HepG2 (cell line): Measurements from ENCODE around the gene ATP11A. TPM values are rescaled to one million over a fixed set of nuclear protein-coding genes. Genes with fewer than 3 reads are reported as not detected.

Experiments used
- BRD4 ChIP-seq: sonication (generic); formaldehyde crosslinking; IDR thresholded peaks from 2 replicates; pipeline ENCODE4 v1.4.0; 2020; ENCODE audit warnings: missing genetic modification reagents
- DPF2 ChIP-seq: sonication (generic); formaldehyde crosslinking; IDR thresholded peaks from 2 replicates; pipeline ENCODE4 v1.4.0; 2020; ENCODE audit warnings: mild to moderate bottlenecking, low read depth, missing genetic modification reagents, borderline replicate concordance
- HIVEP1 ChIP-seq: sonication (generic); formaldehyde crosslinking; IDR thresholded peaks from 2 replicates; pipeline ENCODE4 v1.4.0; 2020; ENCODE audit warnings: mild to moderate bottlenecking, missing genetic modification reagents
- HOXA3 ChIP-seq: sonication (generic); formaldehyde crosslinking; IDR thresholded peaks from 2 replicates; pipeline ENCODE4 v1.5.0; 2020; ENCODE audit warnings: missing genetic modification reagents
- KDM6A ChIP-seq: IDR thresholded peaks from 2 replicates; pipeline ENCODE4 v1.6.1; 2016; ENCODE audit warnings: low read depth
- MEIS1 ChIP-seq: sonication (generic); formaldehyde crosslinking; IDR thresholded peaks from 2 replicates; pipeline ENCODE4 v1.9.0; 2021; ENCODE audit warnings: mild to moderate bottlenecking, missing genetic modification reagents, moderate library complexity, borderline replicate concordance
- MTA1 ChIP-seq: sonication (generic); formaldehyde crosslinking; IDR thresholded peaks from 2 replicates; pipeline ENCODE4 v1.4.0; 2020; ENCODE audit warnings: missing genetic modification reagents, mild to moderate bottlenecking, borderline replicate concordance
- MYC ChIP-seq: sonication (generic); formaldehyde crosslinking; IDR thresholded peaks from 2 replicates; pipeline ENCODE4 v1.9.0; 2021; ENCODE audit warnings: missing genetic modification reagents, borderline replicate concordance
- NFKB2 ChIP-seq: sonication (generic); formaldehyde crosslinking; IDR thresholded peaks from 2 replicates; pipeline ENCODE4 v1.4.0; 2020; ENCODE audit warnings: missing genetic modification reagents, borderline replicate concordance
- NRL ChIP-seq: sonication (generic); formaldehyde crosslinking; IDR thresholded peaks from 2 replicates; pipeline ENCODE4 v1.5.0; 2020; ENCODE audit warnings: missing genetic modification reagents, mild to moderate bottlenecking, moderate library complexity, borderline replicate concordance
- PCBP1 ChIP-seq: fragments of 200-400 bp; formaldehyde crosslinking; IDR thresholded peaks from 2 replicates; pipeline ENCODE4 v1.6.1; 2017; ENCODE audit warnings: mild to moderate bottlenecking, low read depth, low read length, borderline replicate concordance
- RXRA ChIP-seq: sonication (generic); formaldehyde crosslinking; IDR thresholded peaks from 2 replicates; pipeline ENCODE4 v1.5.1; 2020; ENCODE audit warnings: missing genetic modification reagents
- SRF ChIP-seq: IDR thresholded peaks from 2 replicates; pipeline ENCODE4 v1.6.1; 2011; ENCODE audit warnings: mild to moderate bottlenecking, low read depth, low read length, moderate library complexity
- TAF1 ChIP-seq: sonication (generic); formaldehyde crosslinking; IDR thresholded peaks from 2 replicates; pipeline ENCODE4 v1.4.0; 2020; ENCODE audit warnings: missing genetic modification reagents
- ZNF101 ChIP-seq: sonication (generic); formaldehyde crosslinking; IDR thresholded peaks from 2 replicates; pipeline ENCODE4 v1.4.0; 2020; ENCODE audit warnings: mild to moderate bottlenecking, low read depth, missing genetic modification reagents, borderline replicate concordance
- ZNF766 ChIP-seq: sonication (generic); formaldehyde crosslinking; IDR thresholded peaks from 2 replicates; pipeline ENCODE4 v1.5.0; 2020; ENCODE audit warnings: missing genetic modification reagents, borderline replicate concordance
- ZNF816 ChIP-seq: sonication (generic); formaldehyde crosslinking; IDR thresholded peaks from 2 replicates; pipeline ENCODE4 v1.8.0; 2022; ENCODE audit warnings: missing genetic modification reagents, mild to moderate bottlenecking, borderline replicate concordance
- ZSCAN20 ChIP-seq: sonication (generic); formaldehyde crosslinking; IDR thresholded peaks from 2 replicates; pipeline ENCODE4 v1.4.0; 2020; ENCODE audit warnings: missing genetic modification reagents, mild to moderate bottlenecking, borderline replicate concordance
- polyA plus RNA-seq, 8 experiments: library from polyadenylated mRNA; depleted of rRNA in 3 of 8; stranded (reverse) in 7 of 8; unstranded in 1 of 8; fragments of >200 nt; fragmentation: Illumina TruSeq in 4 of 8; extraction: Trizol in 4 of 8; gene quantifications; 2 replicates each; pipeline versions ENCODE4 v1.2.1 to v1.2.3, GENCODE V29; 2011 to 2016; ENCODE audit warnings: low read depth in 4 of 8, missing spikeins in 1 of 8, mixed read lengths in 1 of 8; ENCODE audit not compliant: insufficient read depth in 1 of 8
- total RNA-seq, 5 experiments: library from RNA; depleted of rRNA; stranded (reverse); fragments of >200 nt; fragmentation: Illumina TruSeq; extraction: Trizol; gene quantifications; 2 replicates each; pipeline ENCODE4 v1.2.3, GENCODE V29; 2016; ENCODE audit warnings: low read depth in 1 of 5
- TF ChIP-seq, protein P1 (sequence below): sonication (generic); formaldehyde crosslinking; IDR thresholded peaks from 2 replicates; pipeline ENCODE4 v1.4.0; 2020; ENCODE audit warnings: mild to moderate bottlenecking, missing genetic modification reagents
- TF ChIP-seq, protein P2 (sequence below): sonication (generic); formaldehyde crosslinking; IDR thresholded peaks from 2 replicates; pipeline ENCODE4 v1.4.0; 2020; ENCODE audit warnings: missing genetic modification reagents, mild to moderate bottlenecking, borderline replicate concordance
- TF ChIP-seq, protein P3 (sequence below): sonication (generic); formaldehyde crosslinking; IDR thresholded peaks from 2 replicates; pipeline ENCODE4 v1.5.0; 2020; ENCODE audit warnings: missing genetic modification reagents
- TF ChIP-seq, protein P4 (sequence below): sonication (generic); formaldehyde crosslinking; IDR thresholded peaks from 2 replicates; pipeline ENCODE4 v1.4.0; 2020; ENCODE audit warnings: missing genetic modification reagents

The ATP11A gene
- total and polyA plus RNA-seq, 2 of the 13 experiments (the other 11 are each of a cell fraction or from before 2014, with no cell fraction given) = 18.4 to 20.1 TPM

DNA sequence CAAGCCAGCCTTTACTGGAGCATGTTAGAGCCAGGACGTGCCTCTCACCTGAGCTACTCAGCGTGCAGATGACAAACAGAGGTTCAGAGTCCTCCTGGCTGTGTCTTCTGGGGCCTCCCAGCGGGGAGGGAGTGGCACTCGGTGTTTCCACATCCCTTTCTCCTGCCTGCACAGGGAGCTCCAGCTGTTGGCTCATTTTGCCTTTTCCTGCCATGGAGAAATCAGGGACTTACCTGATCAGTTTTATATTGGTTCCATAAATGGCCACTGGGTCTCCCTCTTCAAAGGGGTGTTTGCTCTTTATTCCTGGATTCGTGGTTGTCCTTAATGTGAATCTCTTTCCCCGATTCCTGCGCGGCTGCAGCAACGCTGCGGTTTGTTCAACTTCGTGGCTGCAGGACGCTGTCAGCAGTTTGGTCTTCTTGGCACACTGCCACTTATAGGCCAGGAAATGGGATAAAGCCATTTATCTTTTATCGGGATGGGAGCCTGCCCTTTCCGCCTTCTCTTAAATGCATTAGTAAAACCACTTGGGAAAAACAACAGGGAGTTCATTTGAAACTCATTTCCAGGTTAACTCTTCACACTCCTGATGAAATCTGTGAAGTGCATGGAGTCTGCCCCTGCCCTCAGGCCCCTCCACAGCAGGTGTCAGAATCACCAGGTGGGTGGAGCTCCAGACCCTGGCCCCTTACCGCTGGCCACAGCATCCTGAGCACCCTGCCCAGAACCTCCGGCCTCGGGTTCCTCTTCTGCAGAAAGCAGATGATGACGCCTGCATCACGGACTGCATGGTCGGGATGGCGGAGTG is 239.3 kb downstream of the ATP11A start (continued):
- TF ChIP-seq, protein P1, sequence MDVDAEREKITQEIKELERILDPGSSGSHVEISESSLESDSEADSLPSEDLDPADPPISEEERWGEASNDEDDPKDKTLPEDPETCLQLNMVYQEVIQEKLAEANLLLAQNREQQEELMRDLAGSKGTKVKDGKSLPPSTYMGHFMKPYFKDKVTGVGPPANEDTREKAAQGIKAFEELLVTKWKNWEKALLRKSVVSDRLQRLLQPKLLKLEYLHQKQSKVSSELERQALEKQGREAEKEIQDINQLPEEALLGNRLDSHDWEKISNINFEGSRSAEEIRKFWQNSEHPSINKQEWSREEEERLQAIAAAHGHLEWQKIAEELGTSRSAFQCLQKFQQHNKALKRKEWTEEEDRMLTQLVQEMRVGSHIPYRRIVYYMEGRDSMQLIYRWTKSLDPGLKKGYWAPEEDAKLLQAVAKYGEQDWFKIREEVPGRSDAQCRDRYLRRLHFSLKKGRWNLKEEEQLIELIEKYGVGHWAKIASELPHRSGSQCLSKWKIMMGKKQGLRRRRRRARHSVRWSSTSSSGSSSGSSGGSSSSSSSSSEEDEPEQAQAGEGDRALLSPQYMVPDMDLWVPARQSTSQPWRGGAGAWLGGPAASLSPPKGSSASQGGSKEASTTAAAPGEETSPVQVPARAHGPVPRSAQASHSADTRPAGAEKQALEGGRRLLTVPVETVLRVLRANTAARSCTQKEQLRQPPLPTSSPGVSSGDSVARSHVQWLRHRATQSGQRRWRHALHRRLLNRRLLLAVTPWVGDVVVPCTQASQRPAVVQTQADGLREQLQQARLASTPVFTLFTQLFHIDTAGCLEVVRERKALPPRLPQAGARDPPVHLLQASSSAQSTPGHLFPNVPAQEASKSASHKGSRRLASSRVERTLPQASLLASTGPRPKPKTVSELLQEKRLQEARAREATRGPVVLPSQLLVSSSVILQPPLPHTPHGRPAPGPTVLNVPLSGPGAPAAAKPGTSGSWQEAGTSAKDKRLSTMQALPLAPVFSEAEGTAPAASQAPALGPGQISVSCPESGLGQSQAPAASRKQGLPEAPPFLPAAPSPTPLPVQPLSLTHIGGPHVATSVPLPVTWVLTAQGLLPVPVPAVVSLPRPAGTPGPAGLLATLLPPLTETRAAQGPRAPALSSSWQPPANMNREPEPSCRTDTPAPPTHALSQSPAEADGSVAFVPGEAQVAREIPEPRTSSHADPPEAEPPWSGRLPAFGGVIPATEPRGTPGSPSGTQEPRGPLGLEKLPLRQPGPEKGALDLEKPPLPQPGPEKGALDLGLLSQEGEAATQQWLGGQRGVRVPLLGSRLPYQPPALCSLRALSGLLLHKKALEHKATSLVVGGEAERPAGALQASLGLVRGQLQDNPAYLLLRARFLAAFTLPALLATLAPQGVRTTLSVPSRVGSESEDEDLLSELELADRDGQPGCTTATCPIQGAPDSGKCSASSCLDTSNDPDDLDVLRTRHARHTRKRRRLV (CRISPR knock-in tag) = no peak
- TF ChIP-seq KDM6A (CRISPR knock-in tag) (peak; percentile 61), TAF1 (CRISPR knock-in tag) (no peak), RXRA (CRISPR knock-in tag) (peak; percentile 30; the same call in 1 of the 2 replicates), SRF (no peak), HOXA3 (peak; percentile 80), MYC (CRISPR knock-in tag) (peak; percentile 66; the same call in 1 of the 2 replicates), ZNF101 (no peak), ZSCAN20 (CRISPR knock-in tag) (no peak), ZNF816 (CRISPR knock-in tag) (no peak), ZNF766 (CRISPR knock-in tag) (no peak), NFKB2 (CRISPR knock-in tag) (peak; percentile 52; the same call in 1 of the 2 replicates), PCBP1 (no peak), HIVEP1 (CRISPR knock-in tag) (no peak), MEIS1 (CRISPR knock-in tag) (peak; percentile 53; the same call in 1 of the 2 replicates), NRL (no peak), MTA1 (CRISPR knock-in tag) (peak; percentile 68; the same call in 1 of the 2 replicates), DPF2 (peak; percentile 21; the same call in 1 of the 2 replicates), BRD4 (CRISPR knock-in tag) (no peak)
- TF ChIP-seq, protein P2, sequence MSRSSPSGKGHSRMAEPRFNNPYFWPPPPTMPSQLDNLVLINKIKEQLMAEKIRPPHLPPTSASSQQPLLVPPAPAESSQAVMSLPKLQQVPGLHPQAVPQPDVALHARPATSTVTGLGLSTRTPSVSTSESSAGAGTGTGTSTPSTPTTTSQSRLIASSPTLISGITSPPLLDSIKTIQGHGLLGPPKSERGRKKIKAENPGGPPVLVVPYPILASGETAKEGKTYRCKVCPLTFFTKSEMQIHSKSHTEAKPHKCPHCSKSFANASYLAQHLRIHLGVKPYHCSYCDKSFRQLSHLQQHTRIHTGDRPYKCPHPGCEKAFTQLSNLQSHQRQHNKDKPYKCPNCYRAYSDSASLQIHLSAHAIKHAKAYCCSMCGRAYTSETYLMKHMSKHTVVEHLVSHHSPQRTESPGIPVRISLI = no peak
- TF ChIP-seq, protein P3, sequence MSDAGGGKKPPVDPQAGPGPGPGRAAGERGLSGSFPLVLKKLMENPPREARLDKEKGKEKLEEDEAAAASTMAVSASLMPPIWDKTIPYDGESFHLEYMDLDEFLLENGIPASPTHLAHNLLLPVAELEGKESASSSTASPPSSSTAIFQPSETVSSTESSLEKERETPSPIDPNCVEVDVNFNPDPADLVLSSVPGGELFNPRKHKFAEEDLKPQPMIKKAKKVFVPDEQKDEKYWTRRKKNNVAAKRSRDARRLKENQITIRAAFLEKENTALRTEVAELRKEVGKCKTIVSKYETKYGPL (CRISPR knock-in tag) = no peak
- TF ChIP-seq, protein P4, sequence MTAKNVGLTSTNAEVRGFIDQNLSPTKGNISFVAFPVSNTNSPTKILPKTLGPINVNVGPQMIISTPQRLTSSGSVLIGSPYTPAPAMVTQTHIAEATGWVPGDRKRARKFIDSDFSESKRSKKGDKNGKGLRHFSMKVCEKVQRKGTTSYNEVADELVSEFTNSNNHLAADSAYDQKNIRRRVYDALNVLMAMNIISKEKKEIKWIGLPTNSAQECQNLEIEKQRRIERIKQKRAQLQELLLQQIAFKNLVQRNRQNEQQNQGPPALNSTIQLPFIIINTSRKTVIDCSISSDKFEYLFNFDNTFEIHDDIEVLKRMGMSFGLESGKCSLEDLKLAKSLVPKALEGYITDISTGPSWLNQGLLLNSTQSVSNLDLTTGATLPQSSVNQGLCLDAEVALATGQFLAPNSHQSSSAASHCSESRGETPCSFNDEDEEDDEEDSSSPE = no peak
